Spleen (tissue), 7 donors: ENCODE results near the gene CASP8.

Experiments
- CTCF ChIP-seq, 11 experiments: fragments of 200-600 bp in 7 of 11; fragments of 450-650 bp in 4 of 11; sonication (generic) in 4 of 11; IDR thresholded peaks in 8 of 11; conservative IDR thresholded peaks in 3 of 11; 1 replicate in 7 of 11; 2 replicates in 4 of 11; pipeline versions ENCODE4 v1.4.0 to v1.8.0; 2016 to 2021; ENCODE audit warnings: antibody characterized with exemption in 11 of 11, inconsistent platforms in 4 of 11, mild to moderate bottlenecking in 1 of 11
- POLR2A ChIP-seq, 3 donors: fragments of 450-650 bp; IDR thresholded peaks; one replicate each; pipeline ENCODE4 v1.5.1; 2017; ENCODE audit warnings: antibody characterized with exemption in 3 of 3, mild to moderate bottlenecking in 1 of 3
- donor health status: DM: no; HTN: no; CAD: no; lungs with moderate emphysema.
- donor health status: DM: no; HTN: no; CAD: no.
- donor health status: DM: no; HTN: no; CAD: no.

DNA sequence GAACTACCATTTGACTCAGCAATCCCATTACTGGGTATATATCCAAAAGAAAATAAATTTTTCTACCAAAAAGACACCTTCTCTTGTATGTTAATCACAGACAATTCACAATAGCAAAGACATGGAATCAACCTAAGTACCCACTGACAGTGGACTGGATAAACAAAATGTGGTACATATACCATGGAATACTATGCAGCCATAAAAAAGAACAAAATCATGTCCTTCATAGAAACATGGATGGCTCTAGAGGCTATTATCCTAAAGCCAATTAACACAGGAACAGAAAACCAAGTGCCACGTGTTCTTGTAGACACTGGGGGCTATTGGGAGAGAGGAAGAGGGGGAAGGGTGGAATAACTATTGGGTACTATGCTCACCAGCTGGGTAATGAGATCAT is 69.1 kb downstream of the CASP8 start:
- TF ChIP-seq CTCF (IDR thresholded peaks at IDR 0.05 in 8 of 11, conservative IDR thresholded peaks at IDR 0.05 in 3 of 11) (no peak), POLR2A (IDR thresholded peaks at IDR 0.05) (no peak)
